ENCODE measurements around the gene ASZ1.

ASZ1 gene

GRCh38 chr7:117333168-117333567 lies 94.1 kb downstream of the ASZ1 start:
- no peak overlapping the region for H3K27ac ChIP-seq (ENCODE audit: low read depth, low read length)
- no peaks in the 10 kb centered on the region for H3K4me1 ChIP-seq (ENCODE audit: insufficient read depth, low read length)
- H3K9me3 ChIP-seq (ENCODE audit: insufficient read depth, low read depth, low read length) = no peaks in the 10 kb centered on the region
- no peaks in the 10 kb centered on the region for H3K36me3 ChIP-seq (ENCODE audit: insufficient read depth, low read length)
- no peak overlapping the region for H3K9ac ChIP-seq (ENCODE audit: low read depth, low read length)
- H3K4me3 ChIP-seq (ENCODE audit: low read length) = no peak overlapping the region
- H3K27me3 ChIP-seq (ENCODE audit: insufficient read depth, low read length) = no peaks in the 10 kb centered on the region

GRCh38 chr7:117332031-117332430 lies 95.3 kb downstream of the ASZ1 start:
- no peak overlapping the region for H3K27ac ChIP-seq (ENCODE audit: low read depth, low read length)
- H3K36me3 ChIP-seq (ENCODE audit: insufficient read depth, low read length) = no peaks in the 10 kb centered on the region
- H3K9me3 ChIP-seq (ENCODE audit: insufficient read depth, low read depth, low read length) = no peaks in the 10 kb centered on the region; the same call in 1 of the 2 replicates
- H3K27me3 ChIP-seq (ENCODE audit: insufficient read depth, low read length) = peaks cover 6% of the 10 kb centered on the region
- no peak overlapping the region for H3K4me3 ChIP-seq (ENCODE audit: low read length)
- no peaks in the 10 kb centered on the region for H3K4me1 ChIP-seq (ENCODE audit: insufficient read depth, low read length)
- H3K9ac ChIP-seq (ENCODE audit: low read depth, low read length) = no peak overlapping the region

GRCh38 chr7:117325836-117326235 lies 101.5 kb downstream of the ASZ1 start:
- no peak overlapping the region for H3K4me3 ChIP-seq (ENCODE audit: low read length)
- H3K9me3 ChIP-seq (ENCODE audit: insufficient read depth, low read depth, low read length) = no peaks in the 10 kb centered on the region; the same call in 1 of the 2 replicates
- H3K36me3 ChIP-seq (ENCODE audit: insufficient read depth, low read length) = no peaks in the 10 kb centered on the region
- WGBS = 97% methylated on average over 1 of the region's 1 CpG
- H3K27me3 ChIP-seq (ENCODE audit: insufficient read depth, low read length) = peaks cover 68% of the 10 kb centered on the region
- H3K9ac ChIP-seq (ENCODE audit: low read depth, low read length) = no peak overlapping the region
- H3K27ac ChIP-seq (ENCODE audit: low read depth, low read length) = no peak overlapping the region
- H3K4me1 ChIP-seq (ENCODE audit: insufficient read depth, low read length) = peaks cover 4% of the 10 kb centered on the region; the same call in 1 of the 2 replicates

- H3K4me3 ChIP-seq (ENCODE audit: low read length) = peak overlapping the region; percentile 59
- 66% methylated on average over 4 of the region's 4 CpGs for WGBS
- H3K9ac ChIP-seq (ENCODE audit: low read depth, low read length) = no peak overlapping the region
- no peaks in the 10 kb centered on the region; the same call in 1 of the 2 replicates for H3K9me3 ChIP-seq (ENCODE audit: insufficient read depth, low read depth, low read length)
- peaks cover 4% of the 10 kb centered on the region; the same call in 1 of the 2 replicates for H3K4me1 ChIP-seq (ENCODE audit: insufficient read depth, low read length)
- no peak overlapping the region for H3K27ac ChIP-seq (ENCODE audit: low read depth, low read length)
- peaks cover 76% of the 10 kb centered on the region for H3K27me3 ChIP-seq (ENCODE audit: insufficient read depth, low read length)
- H3K36me3 ChIP-seq (ENCODE audit: insufficient read depth, low read length) = no peaks in the 10 kb centered on the region
Observed at GRCh38 chr7:117324960-117325359, 102.3 kb downstream of the ASZ1 start.

DNA sequence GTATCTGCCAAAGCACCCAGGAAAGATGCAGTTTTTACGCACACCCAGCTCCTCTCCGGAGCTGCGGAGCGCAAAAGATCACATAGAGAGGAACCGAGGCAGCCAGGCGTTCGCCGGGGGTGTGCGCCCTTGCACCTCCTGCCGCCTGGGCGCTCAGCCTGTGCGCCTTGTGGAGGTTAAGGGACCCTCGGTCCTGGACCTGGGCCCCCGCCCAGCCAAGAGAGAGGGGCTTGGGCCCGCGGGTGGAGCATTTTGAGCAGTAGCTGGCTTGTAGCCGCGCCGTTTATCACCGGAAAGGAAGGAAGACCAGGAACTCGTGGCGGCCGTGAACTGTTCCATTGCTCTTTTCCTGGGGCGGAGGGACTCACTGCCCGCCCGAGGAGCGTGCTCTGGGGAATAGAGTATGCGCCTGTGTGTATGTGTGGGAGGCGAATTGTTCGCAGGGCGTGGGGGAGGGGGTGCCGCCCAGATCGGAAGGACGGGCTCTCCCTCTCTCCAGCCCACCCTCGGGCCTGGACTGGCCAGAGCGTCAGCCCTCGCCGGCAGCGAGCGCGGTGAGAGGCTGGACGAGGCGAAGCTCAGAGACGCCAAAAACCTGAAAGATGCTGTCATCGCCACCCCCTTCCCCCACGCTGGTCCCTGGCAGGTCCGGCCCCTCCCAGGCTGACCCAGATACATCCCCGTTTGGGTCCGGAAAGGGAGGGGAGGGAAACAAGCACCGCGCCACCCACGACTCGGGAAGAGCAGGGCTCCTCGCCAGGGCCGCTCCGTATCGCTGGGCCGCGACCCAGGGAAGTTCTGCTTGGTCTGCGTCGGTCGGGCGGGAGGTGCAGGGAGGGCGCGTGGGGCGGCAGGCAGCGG lies 103.2 kb downstream of the ASZ1 start:
- Histone ChIP-seq H3K4me1 (ENCODE audit: insufficient read depth, low read length) (peaks cover 4% of the 10 kb centered on the region; the same call in 1 of the 2 replicates), H3K27me3 (ENCODE audit: insufficient read depth, low read length) (peaks cover 85% of the 10 kb centered on the region), H3K4me3 (ENCODE audit: low read length) (peak overlapping the region; percentile 59), H3K36me3 (ENCODE audit: insufficient read depth, low read length) (no peaks in the 10 kb centered on the region), H3K9ac (ENCODE audit: low read depth, low read length) (peak overlapping the region; percentile 14; the same call in 1 of the 2 replicates), H3K27ac (ENCODE audit: low read depth, low read length) (no peak overlapping the region), H3K9me3 (ENCODE audit: insufficient read depth, low read depth, low read length) (no peaks in the 10 kb centered on the region; the same call in 1 of the 2 replicates)
- 2% methylated on average over 63 of the region's 67 CpGs for WGBS

- Histone ChIP-seq H3K4me3 (ENCODE audit: low read length) (peak overlapping the region; percentile 59), H3K27me3 (ENCODE audit: insufficient read depth, low read length) (peaks cover 92% of the 10 kb centered on the region), H3K27ac (ENCODE audit: low read depth, low read length) (no peak overlapping the region), H3K4me1 (ENCODE audit: insufficient read depth, low read length) (peaks cover 4% of the 10 kb centered on the region; the same call in 1 of the 2 replicates), H3K9me3 (ENCODE audit: insufficient read depth, low read depth, low read length) (no peaks in the 10 kb centered on the region; the same call in 1 of the 2 replicates), H3K36me3 (ENCODE audit: insufficient read depth, low read length) (no peaks in the 10 kb centered on the region), H3K9ac (ENCODE audit: low read depth, low read length) (no peak overlapping the region)
- WGBS = 2% methylated on average over 25 of the region's 25 CpGs
Observed at GRCh38 chr7:117323305-117323850, 103.9 kb downstream of the ASZ1 start.

- Histone ChIP-seq H3K27ac (ENCODE audit: low read depth, low read length) (no peak within 1 kb of the TSS), H3K9me3 (ENCODE audit: insufficient read depth, low read depth, low read length) (no peaks in the 10 kb centered on the region; the same call in 1 of the 2 replicates), H3K4me3 (ENCODE audit: low read length) (peak within 1 kb of the TSS; percentile 59), H3K4me1 (ENCODE audit: insufficient read depth, low read length) (peaks cover 4% of the 10 kb centered on the region; the same call in 1 of the 2 replicates), H3K27me3 (ENCODE audit: insufficient read depth, low read length) (peaks cover 98% of the 10 kb centered on the region), H3K9ac (ENCODE audit: low read depth, low read length) (no peak within 1 kb of the TSS), H3K36me3 (ENCODE audit: insufficient read depth, low read length) (no peaks in the 10 kb centered on the region)
- 1% methylated on average over 60 of the region's 60 CpGs for WGBS
Observed at GRCh38 chr7:117322741-117323304, 104.5 kb downstream of the ASZ1 start, which contains the start of gene WNT2. Gene WNT2, minus strand, starts transcription at chr7:117323058. Its CDS starts 69 bp downstream, at chr7:117322989.

GRCh38 chr7:117320523-117320922 lies 106.8 kb downstream of the ASZ1 start:
- 92% methylated on average over 10 of the region's 10 CpGs for WGBS
- Histone ChIP-seq H3K4me3 (ENCODE audit: low read length) (no peak overlapping the region), H3K4me1 (ENCODE audit: insufficient read depth, low read length) (peaks cover 4% of the 10 kb centered on the region; the same call in 1 of the 2 replicates), H3K9ac (ENCODE audit: low read depth, low read length) (no peak overlapping the region), H3K9me3 (ENCODE audit: insufficient read depth, low read depth, low read length) (no peaks in the 10 kb centered on the region), H3K27ac (ENCODE audit: low read depth, low read length) (no peak overlapping the region), H3K27me3 (ENCODE audit: insufficient read depth, low read length) (peaks cover 93% of the 10 kb centered on the region), H3K36me3 (ENCODE audit: insufficient read depth, low read length) (no peaks in the 10 kb centered on the region)

- 89% methylated on average over 3 of the region's 3 CpGs for WGBS
- H3K9me3 ChIP-seq (ENCODE audit: insufficient read depth, low read depth, low read length) = no peaks in the 10 kb centered on the region
- H3K4me3 ChIP-seq (ENCODE audit: low read length) = no peak overlapping the region
- no peak overlapping the region for H3K27ac ChIP-seq (ENCODE audit: low read depth, low read length)
- peaks cover 80% of the 10 kb centered on the region for H3K27me3 ChIP-seq (ENCODE audit: insufficient read depth, low read length)
- H3K9ac ChIP-seq (ENCODE audit: low read depth, low read length) = no peak overlapping the region
- H3K4me1 ChIP-seq (ENCODE audit: insufficient read depth, low read length) = peaks cover 4% of the 10 kb centered on the region; the same call in 1 of the 2 replicates
- no peaks in the 10 kb centered on the region for H3K36me3 ChIP-seq (ENCODE audit: insufficient read depth, low read length)
Observed at GRCh38 chr7:117319181-117319580, 108.1 kb downstream of the ASZ1 start.

DNA sequence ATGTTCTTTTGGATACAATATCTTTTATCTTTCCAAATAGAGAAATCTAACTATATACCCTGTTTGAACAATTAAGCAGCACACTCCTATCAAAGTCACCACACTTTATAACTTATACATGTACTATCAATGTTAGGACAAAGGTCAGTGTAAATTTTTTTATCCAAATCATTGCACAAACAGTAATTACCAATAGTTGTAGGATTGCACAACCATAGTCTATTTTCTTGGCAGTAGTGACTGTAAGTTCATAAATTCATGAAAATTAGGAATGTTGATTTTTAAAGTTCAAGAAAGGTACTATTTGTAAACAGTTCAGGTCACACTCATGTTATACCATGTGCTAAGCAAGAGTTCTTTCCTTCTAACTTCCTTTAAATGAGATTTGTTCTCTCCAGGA lies 113.7 kb downstream of the ASZ1 start:
- no peak overlapping the region for H3K4me3 ChIP-seq (ENCODE audit: low read length)
- no peaks in the 10 kb centered on the region for H3K9me3 ChIP-seq (ENCODE audit: insufficient read depth, low read depth, low read length)
- no peaks in the 10 kb centered on the region for H3K36me3 ChIP-seq (ENCODE audit: insufficient read depth, low read length)
- H3K27me3 ChIP-seq (ENCODE audit: insufficient read depth, low read length) = peaks cover 24% of the 10 kb centered on the region
- no peak overlapping the region for H3K9ac ChIP-seq (ENCODE audit: low read depth, low read length)
- H3K4me1 ChIP-seq (ENCODE audit: insufficient read depth, low read length) = peaks cover 11% of the 10 kb centered on the region; the same call in 1 of the 2 replicates
- no peak overlapping the region for H3K27ac ChIP-seq (ENCODE audit: low read depth, low read length)

Measured in HUES64 (cell line).